SK-N-MC (cell line): ENCODE measurements around the gene COL20A1.

Source experiments
- EZH2 ChIP-seq: fragments of 200-600 bp; sonication (generic); IDR thresholded peaks from one replicate; pipeline ENCODE4 v1.6.1; 2017; ENCODE audit warnings: antibody characterized with exemption
- POLR2AphosphoS5 ChIP-seq: IDR thresholded peaks from 2 replicates; pipeline ENCODE4 v1.6.1; 2012; ENCODE audit warnings: mild to moderate bottlenecking, low read depth, low read length, borderline replicate concordance

- TF ChIP-seq EZH2 (no peak), POLR2AphosphoS5 (no peak)
Observed at GRCh38 chr20:63346131-63347080, 53.4 kb downstream of the COL20A1 start.
